Mesenchymal stem cell (in vitro differentiated cells and primary cell): Measurements from ENCODE around the gene ACE2.
A peak's percentile ranks its signal among the peaks of the same experiment; 100 is the strongest.

ENCODE experiments used
- DNase-seq: peaks from one replicate; pipeline ENCODE4 v3.0.0-alpha.2; 2013
- H2AFZ ChIP-seq: one replicate; pipeline ENCODE4 v1.6.1; 2013; ENCODE audit warnings: low read depth, mild to moderate bottlenecking, control low read depth, inconsistent platforms, low read length, moderate library complexity
- H2AK5ac ChIP-seq: 2 replicates; pipeline ENCODE4 v1.6.1; 2013; ENCODE audit warnings: low read length, moderate library complexity, mild to moderate bottlenecking, inconsistent platforms; ENCODE audit not compliant: severe bottlenecking
- H2BK120ac ChIP-seq: one replicate; pipeline ENCODE4 v1.6.1; 2013; ENCODE audit warnings: low read depth, mild to moderate bottlenecking, inconsistent platforms, low read length, moderate library complexity
- H2BK12ac ChIP-seq, 2 experiments: one replicate each; pipeline ENCODE4 v1.6.1; 2013; ENCODE audit warnings: inconsistent platforms in 2 of 2, low read length in 2 of 2, mild to moderate bottlenecking in 2 of 2, moderate library complexity in 2 of 2, control low read depth in 1 of 2
- H2BK15ac ChIP-seq: one replicate; pipeline ENCODE4 v1.6.1; 2013; ENCODE audit warnings: mild to moderate bottlenecking, low read depth, inconsistent platforms; ENCODE audit not compliant: poor library complexity, severe bottlenecking
- H2BK5ac ChIP-seq: 2 replicates; pipeline ENCODE4 v1.6.1; 2013; ENCODE audit warnings: low read depth, mild to moderate bottlenecking, low read length, control low read depth, inconsistent platforms; ENCODE audit not compliant: poor library complexity, severe bottlenecking
- H3K14ac ChIP-seq, 2 experiments: one replicate each; pipeline ENCODE4 v1.6.1; 2013; ENCODE audit warnings: inconsistent platforms in 2 of 2, low read length in 2 of 2, control low read depth in 1 of 2, mild to moderate bottlenecking in 1 of 2, moderate library complexity in 1 of 2
- H3K18ac ChIP-seq, 2 experiments: one replicate each; pipeline ENCODE4 v1.6.1; 2013; ENCODE audit warnings: inconsistent platforms in 2 of 2, low read length in 2 of 2, control low read depth in 1 of 2, low read depth in 1 of 2, mild to moderate bottlenecking in 1 of 2
- H3K23ac ChIP-seq, 2 experiments: one replicate each; pipeline ENCODE4 v1.6.1; 2013; ENCODE audit warnings: inconsistent platforms in 2 of 2, low read length in 2 of 2, mild to moderate bottlenecking in 2 of 2, moderate library complexity in 2 of 2, control low read depth in 1 of 2
- H3K27ac ChIP-seq: 2 replicates; pipeline ENCODE4 v1.5.1; 2013; ENCODE audit warnings: mild to moderate bottlenecking, moderate library complexity, low read length, control low read depth, inconsistent platforms; ENCODE audit not compliant: poor library complexity, severe bottlenecking
- H3K27me3 ChIP-seq, 2 experiments: 2 replicates each; pipeline versions ENCODE4 v1.6.1 to v1.7.0; 2013; ENCODE audit warnings: low read length in 2 of 2, mild to moderate bottlenecking in 2 of 2, moderate library complexity in 2 of 2, control low read depth in 1 of 2, inconsistent platforms in 1 of 2; ENCODE audit not compliant: control insufficient read depth in 1 of 2, insufficient read depth in 1 of 2
- H3K36me3 ChIP-seq, 2 experiments: 2 replicates each; pipeline versions ENCODE4 v1.6.1 to v1.7.0; 2013; ENCODE audit warnings: low read length in 2 of 2, control low read depth in 1 of 2, inconsistent platforms in 1 of 2, low read depth in 1 of 2, mild to moderate bottlenecking in 1 of 2; ENCODE audit not compliant: insufficient read depth in 2 of 2, control insufficient read depth in 1 of 2
- H3K4ac ChIP-seq, 2 experiments: one replicate each; pipeline ENCODE4 v1.6.1; 2013; ENCODE audit warnings: inconsistent platforms in 2 of 2, low read length in 2 of 2, mild to moderate bottlenecking in 2 of 2, moderate library complexity in 2 of 2, control low read depth in 1 of 2, low read depth in 1 of 2
- H3K4me1 ChIP-seq: 2 replicates; pipeline ENCODE4 v1.6.1; 2013; ENCODE audit warnings: low read depth, low read length, control low read depth; ENCODE audit not compliant: control insufficient read depth, insufficient read depth
- H3K4me2 ChIP-seq: 2 replicates; pipeline ENCODE4 v1.6.1; 2013; ENCODE audit warnings: low read length, mild to moderate bottlenecking, inconsistent platforms; ENCODE audit not compliant: poor library complexity, severe bottlenecking
- H3K4me3 ChIP-seq, 2 experiments: 2 replicates each; pipeline versions ENCODE4 v1.5.1 to v1.7.0; 2013; ENCODE audit warnings: low read length in 2 of 2, mild to moderate bottlenecking in 2 of 2, control low read depth in 1 of 2, low read depth in 1 of 2; ENCODE audit not compliant: insufficient read depth in 1 of 2
- H3K79me1 ChIP-seq: replicated peaks from 2 replicates; pipeline ENCODE4 v1.6.1; 2013; ENCODE audit warnings: mild to moderate bottlenecking, control low read depth, low read length, inconsistent platforms; ENCODE audit not compliant: poor library complexity, severe bottlenecking
- H3K9ac ChIP-seq: 2 replicates; pipeline ENCODE4 v1.7.0; 2013; ENCODE audit warnings: mild to moderate bottlenecking, low read length, moderate library complexity
- H3K9me3 ChIP-seq: 2 replicates; pipeline ENCODE4 v1.7.0; 2013; ENCODE audit warnings: mild to moderate bottlenecking, low read length; ENCODE audit not compliant: control insufficient read depth
- H4K8ac ChIP-seq: one replicate; pipeline ENCODE4 v1.6.1; 2013; ENCODE audit warnings: inconsistent platforms, mild to moderate bottlenecking, low read length, moderate library complexity
- H4K91ac ChIP-seq: one replicate; pipeline ENCODE4 v1.6.1; 2013; ENCODE audit warnings: mild to moderate bottlenecking, low read length, inconsistent platforms
- WGBS: methylation state at CpG from one replicate; pipeline ENCODE4 v1.1.7; 2013; ENCODE audit warnings: mixed read lengths; 5-methylcytosine and 5-hydroxymethylcytosine counted together

ACE2 gene

DNA sequence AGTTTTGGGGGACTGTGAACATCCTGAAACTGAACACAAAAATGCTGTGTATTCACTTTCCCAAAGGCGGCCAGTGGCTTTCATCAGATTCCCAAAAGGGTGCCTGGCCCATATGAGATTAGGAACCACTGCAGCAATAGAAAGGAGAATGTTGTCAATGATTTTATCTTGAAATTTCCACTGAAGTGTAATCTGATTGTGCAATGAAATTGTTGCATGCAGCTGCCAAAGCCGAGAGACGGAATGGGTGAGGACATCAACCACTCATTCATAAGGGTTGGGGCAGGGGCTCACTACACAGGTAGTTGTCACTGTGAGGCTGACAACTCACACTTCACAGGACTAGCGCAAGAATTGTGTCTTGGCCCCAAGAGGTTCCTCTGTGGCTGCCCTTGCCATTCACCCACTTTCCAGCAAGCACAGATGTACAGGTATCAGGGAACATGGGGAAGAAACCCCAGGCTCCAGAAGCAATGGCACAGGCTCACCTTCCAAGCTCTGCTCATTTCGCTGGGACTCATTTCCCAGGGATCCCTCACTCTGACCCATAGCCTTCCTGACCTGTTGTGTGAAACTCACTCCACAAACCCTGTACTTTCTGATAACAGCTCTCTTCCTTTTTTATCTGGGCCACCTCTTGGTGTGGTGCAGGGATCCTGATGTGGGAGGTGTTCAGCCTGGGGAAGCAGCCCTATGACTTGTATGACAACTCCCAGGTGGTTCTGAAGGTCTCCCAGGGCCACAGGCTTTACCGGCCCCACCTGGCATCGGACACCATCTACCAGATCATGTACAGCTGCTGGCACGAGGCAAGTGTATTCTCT is 51.4 kb downstream of the ACE2 start:
- no peak overlapping the region for H3K14ac ChIP-seq
- no peaks in the 10 kb centered on the region for H3K36me3 ChIP-seq
- no peak overlapping the region for H2AFZ ChIP-seq
- H2AK5ac ChIP-seq, result no peak overlapping the region
- no peaks in the 10 kb centered on the region for H3K4me1 ChIP-seq
- WGBS, result 91% methylated on average over 7 of the region's 8 CpGs
- no peak overlapping the region for H2BK5ac ChIP-seq
- H3K27me3 ChIP-seq, result peaks cover 0 to 23% of the 10 kb centered on the region in 2 experiments
- H3K27ac ChIP-seq, result no peak overlapping the region
- no peak overlapping the region for H4K91ac ChIP-seq
- H3K18ac ChIP-seq, result no peak overlapping the region
- no peaks in the 10 kb centered on the region for H3K9me3 ChIP-seq
- H2BK12ac ChIP-seq, result no peak overlapping the region
- DNase-seq, result no peak
- no peak overlapping the region for H3K9ac ChIP-seq
- no peak overlapping the region for H3K4me2 ChIP-seq
- no peaks in the 10 kb centered on the region for H3K79me1 ChIP-seq
- H2BK15ac ChIP-seq, result no peak overlapping the region
- no peak overlapping the region for H3K4me3 ChIP-seq
- no peak overlapping the region for H4K8ac ChIP-seq
- no peak overlapping the region for H3K4ac ChIP-seq
- H2BK120ac ChIP-seq, result no peak overlapping the region
- no peak overlapping the region for H3K23ac ChIP-seq

DNA sequence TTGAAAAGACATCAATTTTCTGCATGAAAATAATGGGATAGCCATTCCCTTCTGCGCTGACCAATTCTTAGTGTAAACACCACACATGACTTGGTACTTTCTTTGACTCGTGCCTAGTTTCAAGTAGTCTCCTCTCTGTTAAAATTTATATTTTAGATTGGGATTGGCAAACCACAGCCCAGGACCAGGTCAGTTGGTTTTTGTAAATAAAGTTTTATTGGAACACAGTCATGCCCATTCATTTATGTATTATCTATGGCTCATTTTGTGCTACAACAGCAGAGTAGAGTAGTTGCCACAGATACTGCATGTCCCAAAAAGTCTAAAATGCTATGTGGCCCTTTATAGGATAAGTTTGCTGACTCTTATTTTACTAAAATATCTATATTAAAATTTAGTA is 53.4 kb downstream of the ACE2 start:
- Histone ChIP-seq H2BK12ac (no peak overlapping the region), H3K79me1 (no peaks in the 10 kb centered on the region), H3K14ac (no peak overlapping the region), H2AK5ac (no peak overlapping the region), H3K4ac (no peak overlapping the region), H3K18ac (no peak overlapping the region), H2BK120ac (no peak overlapping the region), H3K27me3 (peaks cover 0 to 33% of the 10 kb centered on the region in 2 experiments), H3K4me1 (no peaks in the 10 kb centered on the region), H2AFZ (no peak overlapping the region), H3K27ac (no peak overlapping the region), H3K36me3 (no peaks in the 10 kb centered on the region), H3K4me2 (no peak overlapping the region), H3K9ac (no peak overlapping the region), H2BK5ac (no peak overlapping the region), H4K8ac (no peak overlapping the region), H3K9me3 (no peaks in the 10 kb centered on the region), H4K91ac (no peak overlapping the region), H2BK15ac (no peak overlapping the region), H3K23ac (no peak overlapping the region), H3K4me3 (no peak overlapping the region)
- no CpG with 5 or more reads among the region's 2 CpGs for WGBS
- DNase-seq, result no peak

DNA sequence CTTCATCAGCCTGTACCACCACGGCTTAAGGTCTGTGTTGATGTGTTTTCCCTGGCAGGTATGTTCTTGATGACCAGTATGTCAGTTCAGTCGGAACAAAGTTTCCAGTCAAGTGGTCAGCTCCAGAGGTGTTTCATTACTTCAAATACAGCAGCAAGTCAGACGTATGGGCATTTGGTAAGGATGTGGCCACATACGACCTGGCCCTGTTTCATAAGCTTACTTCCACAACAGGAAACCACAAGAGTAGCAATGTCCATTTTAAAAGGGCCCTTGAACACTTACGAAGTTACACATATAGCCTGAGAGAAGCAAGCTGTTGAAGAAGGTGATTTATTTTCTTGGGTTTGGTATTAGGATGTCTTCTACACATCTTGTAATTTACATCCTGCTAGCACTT is 54.0 kb downstream of the ACE2 start:
- Histone ChIP-seq H2AK5ac (no peak overlapping the region), H2AFZ (no peak overlapping the region), H3K4me1 (no peaks in the 10 kb centered on the region), H3K27me3 (peaks cover 0 to 39% of the 10 kb centered on the region in 2 experiments), H4K8ac (no peak overlapping the region), H3K79me1 (no peaks in the 10 kb centered on the region), H3K4me3 (no peak overlapping the region), H2BK5ac (no peak overlapping the region), H3K9me3 (no peaks in the 10 kb centered on the region), H3K36me3 (no peaks in the 10 kb centered on the region), H3K14ac (no peak overlapping the region), H3K4ac (no peak overlapping the region), H2BK12ac (no peak overlapping the region), H3K9ac (no peak overlapping the region), H2BK120ac (no peak overlapping the region), H3K27ac (no peak overlapping the region), H3K4me2 (no peak overlapping the region), H3K18ac (no peak overlapping the region), H2BK15ac (no peak overlapping the region), H3K23ac (no peak overlapping the region), H4K91ac (no peak overlapping the region)
- DNase-seq, result peak; percentile 10
- WGBS, result 94% methylated on average over 2 of the region's 5 CpGs

DNA sequence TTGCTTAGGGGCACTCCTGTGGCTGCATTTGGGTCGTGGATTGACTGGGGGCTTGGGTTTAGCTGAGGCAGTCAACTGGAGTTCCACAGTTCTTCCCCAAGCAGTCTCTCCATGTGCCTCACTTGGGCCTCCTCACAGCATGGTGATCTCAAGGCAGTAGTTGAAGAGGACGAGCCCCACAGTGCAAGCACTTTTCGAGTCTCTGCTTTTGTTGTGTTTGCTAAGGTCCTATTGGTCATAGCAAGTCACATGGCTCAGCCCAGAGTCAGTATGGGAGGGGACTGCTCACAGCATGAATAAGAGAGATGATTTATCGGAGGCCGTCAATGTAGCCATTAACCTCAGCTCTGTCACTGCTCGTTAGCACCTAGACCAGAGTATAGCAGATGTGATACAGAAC is 70.4 kb downstream of the ACE2 start:
- no peak overlapping the region for H3K18ac ChIP-seq
- H2BK120ac ChIP-seq, result no peak overlapping the region
- no peak overlapping the region for H2BK5ac ChIP-seq
- no peaks in the 10 kb centered on the region for H3K9me3 ChIP-seq
- no peak overlapping the region for H2BK15ac ChIP-seq
- no peak overlapping the region for H4K8ac ChIP-seq
- no peak overlapping the region for H3K4me3 ChIP-seq
- H3K27me3 ChIP-seq, result peaks cover 0 to 9% of the 10 kb centered on the region in 2 experiments
- H2AFZ ChIP-seq, result no peak overlapping the region
- no peak for DNase-seq
- H3K36me3 ChIP-seq, result no peaks in the 10 kb centered on the region
- no peak overlapping the region for H4K91ac ChIP-seq
- no peaks in the 10 kb centered on the region for H3K79me1 ChIP-seq
- H3K27ac ChIP-seq, result no peak overlapping the region
- no peaks in the 10 kb centered on the region for H3K4me1 ChIP-seq
- H2BK12ac ChIP-seq, result no peak overlapping the region
- H3K14ac ChIP-seq, result no peak overlapping the region
- no peak overlapping the region for H3K4me2 ChIP-seq
- no peak overlapping the region for H3K4ac ChIP-seq
- H3K23ac ChIP-seq, result no peak overlapping the region
- no peak overlapping the region for H2AK5ac ChIP-seq
- 85% methylated on average over 3 of the region's 6 CpGs for WGBS
- H3K9ac ChIP-seq, result no peak overlapping the region
